ENCODE measurements around the gene NMNAT2. TPM values are rescaled to one million over a fixed set of nuclear protein-coding genes. Genes with fewer than 3 reads are reported as not detected.

NMNAT2 gene
- total and polyA plus RNA-seq, 2 of the 13 experiments (the other 11 are each of a cell fraction or from before 2014, with no cell fraction given), result not detected

- TF ChIP-seq ZNF597 (CRISPR knock-in tag; IDR thresholded peaks at IDR 0.05), result no peak
- no peak for TF ChIP-seq ZNF350 (CRISPR knock-in tag; IDR thresholded peaks at IDR 0.05; ENCODE audit: borderline replicate concordance, low read depth)
- no peak for TF ChIP-seq JUN (CRISPR knock-in tag; IDR thresholded peaks at IDR 0.05)
- TF ChIP-seq NFE2L2 (IDR thresholded peaks at IDR 0.05; ENCODE audit: low read length), result no peak
- no peak for TF ChIP-seq ZFP37 (CRISPR knock-in tag; IDR thresholded peaks at IDR 0.05; ENCODE audit: borderline replicate concordance)
- TF ChIP-seq SNAPC2 (CRISPR knock-in tag; IDR thresholded peaks at IDR 0.05), result no peak
- no peak for TF ChIP-seq PAWR (CRISPR knock-in tag; IDR thresholded peaks at IDR 0.05; ENCODE audit: borderline replicate concordance)
- TF ChIP-seq HMGA1 (CRISPR knock-in tag; conservative IDR thresholded peaks at IDR 0.05), result no peak
- no peak for TF ChIP-seq E2F1 (CRISPR knock-in tag; IDR thresholded peaks at IDR 0.05)
Measured at GRCh38 chr1:183372586-183373230, 45.5 kb downstream of the NMNAT2 start (continued).

- H3K79me2 ChIP-seq (ENCODE audit: insufficient read depth, low read length), result no peaks in the 10 kb centered on the region
- peaks cover 0 to 12% of the 10 kb centered on the region in 2 experiments; a peak in 2 of 5 replicates for H3K27me3 ChIP-seq (ENCODE audit: control insufficient read depth in 1 of 2, insufficient read depth in 2 of 2, low read length in 2 of 2)
- in situ Hi-C loops (cut with HindIII; ENCODE audit: extremely low pct_ligation_motif_present, low pct_unique_long_range_greater_than_20kb), result no loop called here
- no peaks in the 10 kb centered on the region for H3K36me3 ChIP-seq (replicated peaks in 1 of 2; ENCODE audit: control insufficient read depth in 1 of 2, insufficient read depth in 2 of 2, low read length in 2 of 2)
- no peak overlapping the region for H3K4me2 ChIP-seq (ENCODE audit: low read depth, low read length)
- no peaks in the 10 kb centered on the region; the same call in 1 of the 2 replicates for H3K4me1 ChIP-seq (ENCODE audit: insufficient read depth, low read length)
- ChIA-PET POLR2A (no interaction called here), CTCF (ENCODE audit: low intra/inter-chr PET ratio, low total read pairs) (no interaction called here)
- H2AFZ ChIP-seq (ENCODE audit: low read length), result no peak overlapping the region
- no peaks in the 10 kb centered on the region for H4K20me1 ChIP-seq (ENCODE audit: insufficient read depth, low read length)
- H3K27ac ChIP-seq (ENCODE audit: extremely low read length, insufficient read depth, low read length), result no peak overlapping the region
- FAIRE-seq, result no peak
- H3K9me3 ChIP-seq (ENCODE audit: low read length), result no peaks in the 10 kb centered on the region
- DNase-seq (ENCODE audit: low spot score), result no peak
- BruUV-seq (replicated peaks), result no TSS peak
- H3K4me3 ChIP-seq (replicated peaks in 1 of 3; ENCODE audit: insufficient read depth in 1 of 3, low read depth in 2 of 3, low read length in 3 of 3), result no peak overlapping the region
- intact Hi-C loops (cut with micrococcal nuclease; ENCODE audit: unreplicated experiment), result no loop called here
- 10% methylated on average over 7 of the region's 8 CpGs for WGBS (ENCODE audit: low lambda C conversion rate)
- H3K9ac ChIP-seq (ENCODE audit: insufficient read depth, low read depth, low read length), result no peak overlapping the region
- no peak for ATAC-seq
- TF ChIP-seq REL (CRISPR knock-in tag; conservative IDR thresholded peaks at IDR 0.05) (no peak), PAXIP1 (CRISPR knock-in tag; conservative IDR thresholded peaks at IDR 0.05) (no peak), TRAFD1 (CRISPR knock-in tag; IDR thresholded peaks at IDR 0.05; ENCODE audit: borderline replicate concordance) (no peak), ZNF326 (CRISPR knock-in tag; IDR thresholded peaks at IDR 0.05; ENCODE audit: borderline replicate concordance) (no peak), RELA (CRISPR knock-in tag; IDR thresholded peaks at IDR 0.05) (no peak), SOX6 (IDR thresholded peaks at IDR 0.05) (no peak), SOX6 (CRISPR knock-in tag; IDR thresholded peaks at IDR 0.05) (no peak)
Measured at GRCh38 chr1:183370399-183371058, 47.7 kb downstream of the NMNAT2 start.

Measured in HepG2 (cell line).